HG03039 (cell line): ENCODE results near the gene RPGRIP1L.

Experiments used
- ATAC-seq: cut with Tn5 transposase; IDR thresholded peaks from one replicate; pipeline ENCODE4 v1.9.1; 2021; ENCODE audit warnings: mild to moderate bottlenecking, moderate library complexity; ENCODE audit not compliant: unreplicated experiment

The RPGRIP1L gene

GRCh38 chr16:53703590-53704444, at the start of gene RPGRIP1L, which contains the start of gene FTO:
Gene RPGRIP1L (minus strand): TSS chr16:53703859. CDS start chr16:53700723, 3,136 bp downstream.
Gene FTO (plus strand): TSS chr16:53704156.
- peak; percentile 99 for ATAC-seq

GRCh38 chr16:53753431-53753830, 49.8 kb upstream of the RPGRIP1L start:
- no peak for ATAC-seq

GRCh38 chr16:53752560-53752959, 48.9 kb upstream of the RPGRIP1L start:
- ATAC-seq: no peak

DNA sequence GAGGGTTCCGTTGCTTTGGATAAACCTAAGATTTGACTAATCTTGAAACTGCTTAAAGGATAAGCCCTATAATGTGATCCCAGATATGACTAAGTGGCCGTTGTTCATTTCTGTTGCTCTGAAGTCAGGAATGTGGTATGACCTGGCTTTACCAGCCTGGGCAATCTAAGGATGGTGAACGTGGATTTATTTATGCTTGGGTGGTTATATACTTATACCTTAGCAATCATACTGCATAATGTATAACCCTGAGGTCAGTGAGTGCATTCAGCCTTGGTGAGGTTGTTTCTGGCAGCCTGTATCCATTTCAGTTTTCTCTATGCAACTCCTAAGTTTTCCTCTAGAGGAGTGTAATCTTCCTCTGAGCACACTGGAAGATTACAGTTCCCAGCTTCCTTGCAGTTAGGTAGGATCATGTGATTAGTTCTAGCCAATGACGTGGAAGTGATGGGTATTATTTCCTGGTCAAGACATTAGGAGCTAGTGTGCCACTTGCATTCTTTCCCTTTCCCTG, 42.2 kb upstream of the RPGRIP1L start:
- no peak for ATAC-seq

DNA sequence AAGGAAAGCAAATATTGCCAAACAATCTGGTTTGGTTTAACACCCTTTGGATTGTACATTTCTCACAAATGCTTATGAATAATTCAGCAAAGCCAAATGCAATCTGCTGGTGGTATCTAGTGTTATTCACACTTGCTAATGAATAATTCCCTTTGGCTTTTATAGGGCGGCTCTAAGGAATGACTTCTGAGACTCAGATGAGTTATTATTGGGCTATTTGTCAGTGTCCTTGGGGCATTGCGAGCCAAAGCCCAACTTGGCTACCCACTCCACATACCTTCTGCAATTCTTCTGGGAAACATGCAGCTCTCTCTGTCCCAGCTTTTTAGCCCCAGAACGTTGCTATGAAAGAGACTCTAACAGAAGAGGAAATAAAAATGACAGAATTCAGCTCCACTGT, 41.4 kb upstream of the RPGRIP1L start:
- ATAC-seq: no peak

DNA sequence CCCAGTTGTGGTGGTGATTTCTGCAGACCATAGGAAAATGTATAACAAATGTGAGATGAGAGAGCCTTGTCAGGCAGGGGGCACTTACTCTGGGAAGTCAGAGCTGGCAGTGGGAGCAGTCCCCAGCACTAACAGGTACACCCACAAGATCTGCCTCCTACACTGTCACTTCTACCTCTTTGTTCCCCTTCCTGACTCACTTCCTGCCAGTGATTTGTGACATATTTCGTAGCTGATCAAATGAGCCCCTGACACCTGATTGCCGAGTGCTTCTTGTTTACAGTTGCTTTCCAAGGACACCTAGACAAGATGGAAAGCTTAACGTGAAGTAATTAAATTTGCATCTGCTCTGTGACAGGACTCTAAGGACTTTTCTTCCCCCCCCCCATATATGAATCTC, 40.8 kb upstream of the RPGRIP1L start:
- ATAC-seq: no peak

DNA sequence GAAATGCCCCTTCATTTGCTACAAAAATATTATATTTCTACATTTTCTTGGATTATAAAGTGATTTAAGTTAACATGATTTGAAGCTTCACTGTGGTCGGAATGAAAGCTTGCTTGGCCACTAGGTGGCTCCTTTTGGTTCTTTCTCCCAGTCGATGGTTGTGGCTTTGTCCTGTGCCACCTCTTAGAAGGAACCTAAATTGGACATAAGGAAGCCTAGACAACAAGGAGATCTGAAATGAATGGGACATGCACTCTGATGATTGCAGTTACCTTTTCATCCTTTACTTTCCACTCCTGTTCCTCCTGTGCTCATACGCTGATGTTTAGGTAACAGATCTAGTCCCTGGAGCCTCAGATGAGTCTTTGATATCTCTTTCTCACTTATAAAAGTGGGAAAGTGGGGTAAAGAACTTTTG, 39.5 kb upstream of the RPGRIP1L start:
- no peak for ATAC-seq

DNA sequence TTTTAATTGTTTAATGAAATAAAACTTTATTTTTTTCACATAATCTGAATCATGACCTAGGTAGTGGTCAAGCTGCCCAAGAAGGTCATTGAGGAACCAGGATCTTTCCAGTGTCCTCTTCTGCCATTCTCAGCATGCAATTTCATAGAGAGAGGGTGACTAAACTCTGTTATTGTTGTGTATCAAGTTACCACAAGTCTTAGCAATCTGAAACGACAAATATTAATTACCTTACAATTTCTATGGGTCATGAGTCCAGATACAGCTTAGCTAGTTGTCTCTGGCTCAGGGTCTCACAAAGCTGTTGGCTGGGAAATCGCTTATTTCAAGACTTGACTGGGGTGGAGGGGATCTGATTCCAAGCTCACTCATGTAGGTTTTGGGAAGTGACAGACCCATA, 37.9 kb upstream of the RPGRIP1L start:
- no peak for ATAC-seq

DNA sequence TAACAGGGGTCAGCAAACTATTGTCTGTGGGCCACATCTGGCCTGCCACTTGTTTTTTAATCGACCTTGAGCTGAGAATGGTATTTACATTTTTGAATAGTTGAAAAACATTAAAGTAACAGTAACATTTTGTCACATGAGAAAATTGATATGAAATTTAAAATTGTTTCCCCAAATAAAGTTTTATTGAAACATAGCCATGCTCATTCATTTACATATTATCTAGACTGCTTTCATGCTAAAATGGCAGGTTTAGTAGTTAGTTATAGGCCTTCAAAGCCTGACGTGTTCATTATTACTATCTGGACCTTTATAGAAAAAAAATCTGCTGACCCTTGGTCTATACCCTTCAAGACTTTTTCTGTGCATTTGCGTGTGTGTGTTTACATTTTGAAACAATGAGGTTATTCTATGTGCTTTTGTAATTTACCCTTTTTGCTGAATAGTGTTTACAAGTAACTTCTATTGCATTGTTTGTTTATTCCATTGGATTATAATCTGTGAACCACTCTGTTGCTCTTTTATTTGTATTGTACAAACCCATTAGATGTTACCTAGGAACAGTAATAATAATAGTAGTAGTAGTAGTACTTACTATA, 37.4 kb upstream of the RPGRIP1L start:
- no peak for ATAC-seq

GRCh38 chr16:53740476-53740875, 36.8 kb upstream of the RPGRIP1L start:
- ATAC-seq: no peak

DNA sequence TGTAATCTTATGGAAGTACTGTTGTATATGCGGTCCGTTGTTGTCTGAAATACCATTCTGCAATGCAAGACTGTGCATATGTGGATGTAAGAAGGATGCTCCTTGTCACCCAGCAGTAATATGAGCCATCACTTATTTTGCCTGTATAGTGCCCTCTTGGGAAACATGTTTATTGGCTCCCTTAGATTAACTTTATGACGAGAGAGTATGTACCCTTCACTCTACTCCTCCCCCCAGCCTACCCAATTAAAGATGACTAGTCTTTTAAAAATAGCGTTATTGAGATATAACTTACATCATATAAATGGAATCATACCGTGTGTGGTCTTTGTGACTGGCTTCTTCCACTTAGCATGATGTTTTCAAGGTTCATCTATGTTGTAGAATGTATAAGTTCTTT, 33.9 kb upstream of the RPGRIP1L start:
- ATAC-seq: no peak

- no peak for ATAC-seq
These were observed 32.6 kb upstream of the RPGRIP1L start for GRCh38 chr16:53736297-53736696.

- ATAC-seq: no peak
These were observed 31.2 kb upstream of the RPGRIP1L start for GRCh38 chr16:53734908-53735307.

GRCh38 chr16:53732296-53732929, 28.8 kb upstream of the RPGRIP1L start:
- no peak for ATAC-seq

- ATAC-seq: no peak
These were observed 27.0 kb upstream of the RPGRIP1L start for GRCh38 chr16:53730693-53731092.

GRCh38 chr16:53726625-53727024, 23.0 kb upstream of the RPGRIP1L start:
- no peak for ATAC-seq

- no peak for ATAC-seq
These were observed 17.4 kb upstream of the RPGRIP1L start for GRCh38 chr16:53721017-53721416.

DNA sequence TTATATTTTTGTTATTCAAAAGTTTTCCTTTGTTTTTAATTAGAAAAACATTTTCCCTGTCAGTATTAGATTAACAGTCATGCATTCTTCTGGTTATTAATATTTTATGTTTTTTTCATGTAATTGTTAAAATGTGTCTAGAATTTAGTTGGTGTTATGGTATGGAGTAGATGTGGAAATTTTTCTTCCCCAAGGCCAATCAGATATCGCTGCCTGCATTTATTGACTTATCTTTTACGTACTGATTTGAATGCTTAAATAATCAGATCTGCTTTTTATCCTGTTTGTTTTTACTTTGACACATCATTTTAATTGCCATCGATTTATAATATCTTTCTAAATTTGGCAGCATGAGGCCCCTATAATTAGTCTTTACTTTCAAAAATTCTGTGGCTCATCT, 13.9 kb upstream of the RPGRIP1L start:
- ATAC-seq: no peak

DNA sequence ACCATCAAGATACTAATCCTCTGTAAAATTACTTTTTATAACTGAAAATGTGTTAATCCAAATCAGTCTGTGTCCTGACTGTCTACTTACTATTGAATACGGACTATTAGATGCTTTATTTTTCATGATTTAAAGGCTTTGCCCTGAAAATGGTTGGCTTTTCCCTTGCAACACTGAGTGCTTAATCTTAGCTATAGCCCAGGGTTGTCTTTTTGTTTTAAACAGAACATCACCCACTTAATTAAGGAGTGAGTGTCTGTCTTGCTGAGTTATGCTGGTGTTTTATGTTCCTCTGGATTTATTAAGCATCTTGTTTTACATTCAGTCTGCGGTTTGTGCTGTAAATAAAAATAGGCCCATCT, 11.3 kb upstream of the RPGRIP1L start:
- ATAC-seq: no peak

DNA sequence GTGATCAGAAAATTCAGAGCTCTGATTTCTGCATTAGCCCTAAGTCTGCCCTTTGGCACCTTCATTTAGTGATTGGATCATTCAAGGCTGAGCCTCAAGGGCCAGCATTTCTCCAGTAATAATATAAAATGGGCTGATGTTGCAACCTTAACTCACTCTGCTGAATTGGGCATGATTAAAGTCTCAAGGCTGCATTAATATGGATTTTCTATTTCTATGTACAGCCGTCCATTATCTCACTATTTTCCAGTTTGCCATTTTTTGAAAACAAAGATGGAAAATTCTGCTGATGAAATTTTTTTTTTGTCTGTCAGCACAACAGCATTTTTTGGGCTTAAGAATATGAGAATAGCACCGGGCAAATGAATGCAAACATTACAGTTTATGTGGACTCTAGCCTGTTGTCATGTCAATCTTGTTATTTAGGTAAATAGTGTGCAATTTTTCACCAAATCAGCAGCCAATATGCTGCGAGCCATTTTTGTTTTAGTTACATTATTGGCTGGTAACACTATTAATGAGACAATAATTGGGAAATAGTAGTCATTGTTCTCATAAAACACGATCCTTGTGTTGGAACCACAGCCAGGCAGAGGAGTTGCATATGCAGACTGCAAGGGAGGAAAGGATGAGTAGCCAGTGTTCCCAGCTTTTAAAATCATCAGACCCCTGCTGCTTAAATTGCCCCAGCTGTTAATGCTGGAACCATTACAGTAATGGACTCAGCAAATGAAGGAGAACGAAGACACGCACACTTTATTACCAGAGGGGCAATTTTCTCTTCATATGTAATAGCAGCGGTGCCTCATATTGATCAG, 10.8 kb upstream of the RPGRIP1L start:
- ATAC-seq: no peak
